Hypothalamus (tissue), 51 donors: ENCODE results near the gene ITCH.
A peak's percentile ranks its signal among the peaks of the same experiment; 100 is the strongest.
"Not testable (repeated sequence)": the region's sequence is repeated elsewhere in the genome, so short reads cannot be mapped to it uniquely, and the experiment has no call there.

Experiments used
- DNase-seq, 51 donors: peaks; one replicate each; lab custom pipeline; 2025; lab: John Stamatoyannopoulos, UW

Gene ITCH

DNA sequence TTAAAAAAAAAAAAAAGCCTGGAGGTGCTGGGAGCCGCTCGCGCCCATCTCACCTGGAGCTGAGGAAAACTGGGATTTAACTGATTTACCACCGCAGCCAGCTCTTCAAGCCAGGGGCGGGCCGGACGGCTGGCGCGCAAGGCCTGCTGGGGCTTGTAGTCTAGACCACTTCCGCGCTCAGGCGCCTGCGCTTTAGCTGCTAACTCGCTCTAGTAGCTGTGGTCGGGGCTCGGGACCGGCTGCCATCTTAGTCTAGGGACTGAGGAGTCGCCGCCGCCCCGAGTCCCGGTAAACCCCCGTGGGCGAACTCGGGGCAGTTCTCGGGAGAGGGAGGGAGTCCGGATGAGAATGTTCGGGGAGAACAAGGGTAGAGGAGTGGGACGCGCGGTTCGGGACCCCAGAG lies at the start of gene ITCH:
Gene ITCH (plus strand): TSS at position 212 of the 403 bp plus-strand sequence. CDS start 30,539 bp downstream, outside the sequence.
- DNase-seq, result peak; percentile 58 to 97 (median 91)

DNA sequence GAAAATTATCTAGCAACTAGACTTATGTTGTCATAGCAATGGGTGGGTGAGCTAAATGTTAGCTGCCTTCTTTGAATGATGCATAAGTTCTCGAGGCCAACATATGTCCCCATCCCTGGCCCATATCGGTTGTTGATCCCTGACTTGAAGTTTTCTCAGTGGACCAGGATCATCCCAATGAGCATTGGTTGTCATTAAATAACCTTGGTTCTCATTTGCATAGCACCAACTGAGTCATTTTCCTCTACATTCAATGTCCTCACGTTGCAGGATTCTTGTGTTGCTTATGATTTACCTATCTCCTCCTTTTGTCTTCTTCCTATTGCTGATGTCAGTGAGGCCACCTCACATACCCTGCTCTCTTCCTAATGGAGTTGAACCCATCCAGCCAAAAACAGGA lies 47.8 kb upstream of the ITCH start:
- no peak for DNase-seq

DNA sequence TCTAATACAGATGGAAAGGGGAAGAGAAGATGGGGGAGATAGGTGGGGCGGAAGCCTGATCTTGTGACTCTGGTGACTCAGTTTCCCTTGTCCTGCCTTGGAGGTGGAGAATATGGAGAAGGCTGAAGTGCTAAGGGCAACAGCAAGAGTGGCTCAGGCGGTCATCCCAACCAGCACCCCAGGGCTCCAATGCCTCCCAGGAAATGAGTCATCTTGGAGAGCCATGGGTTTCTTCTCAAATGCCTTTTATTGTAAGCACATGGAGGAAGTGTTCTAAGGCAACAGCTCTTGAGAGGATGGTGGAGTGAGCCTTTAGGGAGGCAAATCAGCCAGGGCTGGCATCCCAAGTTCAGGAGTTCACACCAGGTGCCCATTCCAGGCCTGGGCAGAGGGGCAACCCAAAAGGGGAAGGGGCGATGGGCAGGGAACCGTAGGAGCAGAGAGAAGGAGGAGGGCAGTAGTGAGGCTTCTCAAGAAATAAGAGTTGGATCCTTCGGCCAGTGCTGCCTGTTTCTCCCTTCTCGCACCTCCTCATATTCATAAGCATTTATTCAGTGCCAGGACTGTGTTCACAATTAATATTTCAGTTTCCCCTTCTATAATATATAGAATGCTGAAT lies 46.8 kb upstream of the ITCH start:
- DNase-seq, result no peak

DNA sequence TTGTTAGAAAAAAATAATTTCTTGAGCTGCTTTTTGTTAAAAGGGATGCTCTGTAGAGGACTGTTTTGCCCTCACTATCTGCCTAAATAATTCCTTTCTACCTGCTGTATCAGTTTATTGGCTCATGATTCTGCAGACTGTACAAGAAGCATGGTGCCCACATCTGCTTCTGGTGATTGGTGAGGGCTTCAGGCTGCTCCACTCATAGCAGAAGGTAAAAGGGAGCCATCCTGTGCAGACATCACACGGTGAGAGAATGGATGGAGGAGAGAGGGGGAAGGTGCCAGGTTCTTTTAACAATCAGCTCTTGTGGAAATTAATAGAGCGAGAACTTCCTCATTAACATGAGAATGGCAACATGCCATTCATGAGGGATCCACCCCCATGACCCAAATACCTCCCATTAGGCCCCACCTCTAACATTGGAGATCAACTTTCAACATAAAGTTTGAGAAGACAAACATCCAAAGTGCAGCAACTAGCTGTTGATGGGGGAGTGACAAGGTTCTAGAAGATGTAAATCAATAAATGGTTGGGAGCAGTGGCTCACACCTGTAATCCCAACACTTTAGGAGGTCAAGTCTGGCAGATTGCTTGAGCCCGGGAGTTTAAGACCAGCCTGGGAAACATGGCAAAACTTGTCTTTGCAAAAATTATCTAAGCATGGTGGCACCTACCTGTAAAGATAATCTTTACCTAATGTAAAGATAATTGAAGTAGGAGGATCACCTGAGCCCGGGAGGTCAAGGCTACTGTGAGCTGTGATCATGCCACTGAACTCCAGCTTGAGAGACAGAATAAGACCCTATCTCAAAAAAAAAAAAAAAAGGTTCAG lies 44.2 kb upstream of the ITCH start:
- no peak for DNase-seq

DNA sequence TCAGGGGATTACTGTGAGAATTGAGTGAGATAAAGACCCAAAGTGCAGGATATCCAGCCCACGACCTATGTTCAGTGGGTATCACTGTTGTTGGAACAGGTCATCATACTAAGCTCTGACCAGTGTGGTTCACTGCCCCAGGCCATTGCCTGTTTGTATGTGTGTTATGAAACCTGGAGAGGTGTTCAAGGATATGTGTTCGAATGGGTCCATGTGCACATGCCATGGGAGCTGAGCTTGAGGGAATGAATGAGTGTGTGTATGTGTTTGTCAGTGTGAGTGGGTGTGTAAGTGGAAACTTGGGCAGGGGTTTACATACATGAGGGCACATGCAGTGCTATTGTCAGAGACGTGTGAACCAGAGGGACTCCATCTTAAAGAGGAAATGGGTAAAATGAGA lies 42.2 kb upstream of the ITCH start:
- no peak for DNase-seq

DNA sequence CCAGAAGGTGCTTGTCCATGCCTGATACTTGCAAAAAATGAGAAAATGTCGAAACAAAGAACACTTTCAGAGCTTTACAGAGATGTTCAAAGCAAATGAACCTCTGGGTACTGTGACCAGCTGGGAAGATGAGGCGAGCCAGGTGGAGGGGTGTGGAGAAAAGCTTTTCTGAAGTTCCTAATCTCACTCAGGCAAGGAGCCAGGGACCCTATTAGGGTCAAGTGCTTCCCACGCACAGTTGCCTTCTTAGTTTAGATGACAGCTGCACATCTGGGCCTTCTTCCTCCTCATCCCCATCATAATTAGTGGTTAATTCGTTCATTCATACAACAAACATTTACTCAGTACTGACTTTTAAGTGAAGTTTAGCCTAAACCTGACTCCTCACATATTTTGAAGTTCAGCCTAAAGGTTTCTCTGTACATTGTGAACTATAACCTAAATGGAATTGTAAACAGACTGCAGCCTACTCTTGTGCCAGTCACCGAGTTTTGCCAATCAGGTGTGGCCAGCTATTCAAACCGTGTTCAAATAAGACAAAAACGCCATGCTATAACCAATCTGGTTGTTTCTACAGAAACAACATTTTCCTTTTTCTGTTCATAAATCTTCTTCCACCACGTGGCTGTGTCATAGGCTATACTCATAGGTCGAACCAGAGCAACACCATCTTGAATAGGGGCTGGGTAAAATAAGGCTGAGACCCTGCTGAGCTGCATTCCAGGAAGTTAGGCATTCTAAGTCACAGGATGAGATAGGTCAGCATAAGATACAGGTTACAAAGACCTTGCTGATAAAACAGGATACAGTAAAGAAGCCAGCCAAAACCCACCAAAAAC lies 40.6 kb upstream of the ITCH start:
- no peak for DNase-seq

DNA sequence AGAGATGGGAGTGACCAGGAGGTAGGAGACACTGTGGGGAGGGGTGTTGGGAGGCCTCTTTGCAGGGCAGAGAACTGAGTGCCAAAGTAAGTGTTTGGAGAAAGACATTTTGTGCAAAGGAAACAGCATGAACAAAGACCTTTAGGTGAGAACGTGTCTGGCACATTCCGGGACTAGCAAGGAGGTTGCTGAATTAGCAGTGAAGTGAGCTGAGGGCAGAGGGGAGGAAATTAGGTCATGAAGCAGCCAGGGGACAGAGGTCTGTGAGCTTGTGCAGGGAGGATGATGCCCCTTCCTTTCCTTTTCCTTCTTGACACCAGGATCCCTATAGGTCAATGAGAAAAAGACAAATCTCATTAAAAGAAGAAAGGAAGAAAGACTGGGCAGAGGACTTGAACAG lies 38.5 kb upstream of the ITCH start:
- no peak for DNase-seq

DNA sequence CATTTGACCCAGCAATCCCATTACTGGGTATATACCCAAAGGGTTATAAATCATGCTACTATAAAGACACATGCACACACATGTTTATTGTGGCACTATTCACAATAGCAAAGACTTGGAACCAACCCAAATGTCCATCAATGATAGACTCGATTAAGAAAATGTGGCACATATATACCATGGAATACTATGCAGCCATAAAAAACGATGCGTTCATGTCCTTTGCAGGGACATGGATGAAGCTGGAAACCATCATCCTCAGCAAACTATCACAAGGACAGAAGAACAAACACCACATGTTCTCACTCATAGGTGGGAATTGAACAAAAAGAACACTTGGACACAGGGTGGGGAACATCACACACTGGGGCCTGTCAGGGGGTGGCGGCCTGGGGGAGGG lies 34.9 kb upstream of the ITCH start:
- DNase-seq, result not testable (repeated sequence)

DNA sequence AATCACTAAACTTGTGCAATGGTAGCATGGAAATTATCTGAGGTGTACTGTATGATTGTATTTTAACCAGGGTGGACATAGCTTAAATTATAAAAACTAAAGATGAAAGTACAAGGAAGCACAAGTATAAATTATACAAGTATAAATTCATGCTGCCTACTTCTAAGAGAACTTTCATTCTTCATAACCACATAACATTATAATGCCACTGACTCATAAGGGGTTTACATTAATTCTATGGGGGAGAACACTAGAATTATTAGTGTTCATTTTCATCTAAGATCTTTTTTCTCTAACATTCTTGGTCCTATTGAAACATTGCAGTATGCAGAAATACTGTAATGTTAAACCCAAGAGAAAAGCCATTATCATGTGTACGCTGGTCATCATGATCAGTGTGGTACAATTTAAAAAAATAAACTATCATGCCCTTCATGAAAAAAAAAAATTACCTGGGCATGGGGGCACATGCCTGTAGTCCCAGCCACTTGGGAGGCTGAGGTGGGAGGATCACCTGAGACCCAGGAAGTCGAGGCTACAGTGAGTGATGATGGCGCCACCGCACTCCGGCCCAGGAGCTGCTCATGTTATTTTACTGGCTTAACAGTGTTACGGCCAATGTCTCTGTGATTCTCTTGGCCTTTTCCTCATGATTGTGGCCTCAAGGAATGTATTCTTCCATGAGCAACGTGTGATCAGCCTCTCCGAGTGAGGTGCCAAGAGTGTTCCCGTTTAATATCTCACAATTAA lies 34.0 kb upstream of the ITCH start:
- no peak for DNase-seq

DNA sequence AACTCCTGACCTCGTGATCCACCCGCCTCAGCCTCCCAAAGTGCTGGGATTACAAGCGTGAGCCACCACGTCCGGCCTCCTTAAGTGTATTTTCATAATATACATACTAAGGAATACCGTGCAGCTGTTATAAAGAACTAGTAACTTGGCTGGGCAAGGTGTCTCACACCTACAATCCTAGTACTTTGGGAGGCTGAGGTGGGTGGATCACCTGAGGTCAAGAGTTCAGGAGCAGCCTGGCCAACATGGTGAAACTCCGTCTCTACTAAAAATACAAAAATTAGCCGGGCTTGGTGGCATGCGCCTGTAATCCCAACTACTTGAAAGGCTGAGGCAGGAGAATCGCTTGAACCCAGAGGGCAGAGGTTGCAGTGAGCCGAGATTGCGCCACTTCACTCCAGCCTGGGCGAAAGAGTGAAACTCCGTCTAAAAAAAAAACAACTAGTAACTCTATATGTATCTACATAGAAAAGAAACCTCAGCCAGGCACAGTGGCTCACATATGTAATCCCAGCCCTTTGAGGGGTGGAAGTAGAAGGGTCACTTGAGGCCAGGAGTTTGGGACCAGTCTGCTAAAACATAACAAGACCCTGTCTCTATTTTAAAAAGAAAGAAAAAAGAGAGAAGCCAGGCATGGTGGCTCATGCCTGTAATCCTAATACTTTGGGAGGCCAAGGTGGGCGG lies 32.1 kb upstream of the ITCH start:
- DNase-seq, result not testable (repeated sequence)

DNA sequence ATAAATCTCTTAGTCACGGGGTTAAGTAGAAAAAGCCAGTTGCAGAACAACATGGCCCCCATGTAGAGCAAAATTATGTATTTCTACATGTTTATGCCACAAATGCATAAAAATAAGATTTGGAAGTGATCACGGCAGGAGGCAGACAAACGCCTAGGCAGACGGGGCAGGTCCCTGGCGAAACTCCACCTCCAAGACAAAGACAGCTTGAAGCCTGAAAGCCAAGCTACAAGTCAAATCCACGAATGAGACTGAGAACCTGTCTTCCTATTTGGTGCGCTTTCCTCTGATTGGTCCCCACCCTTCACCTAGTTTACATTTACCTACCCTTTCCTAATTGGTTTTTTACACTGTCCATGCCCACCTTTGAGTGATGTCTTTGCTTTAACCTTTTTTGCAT lies 31.2 kb upstream of the ITCH start:
- no peak for DNase-seq

DNA sequence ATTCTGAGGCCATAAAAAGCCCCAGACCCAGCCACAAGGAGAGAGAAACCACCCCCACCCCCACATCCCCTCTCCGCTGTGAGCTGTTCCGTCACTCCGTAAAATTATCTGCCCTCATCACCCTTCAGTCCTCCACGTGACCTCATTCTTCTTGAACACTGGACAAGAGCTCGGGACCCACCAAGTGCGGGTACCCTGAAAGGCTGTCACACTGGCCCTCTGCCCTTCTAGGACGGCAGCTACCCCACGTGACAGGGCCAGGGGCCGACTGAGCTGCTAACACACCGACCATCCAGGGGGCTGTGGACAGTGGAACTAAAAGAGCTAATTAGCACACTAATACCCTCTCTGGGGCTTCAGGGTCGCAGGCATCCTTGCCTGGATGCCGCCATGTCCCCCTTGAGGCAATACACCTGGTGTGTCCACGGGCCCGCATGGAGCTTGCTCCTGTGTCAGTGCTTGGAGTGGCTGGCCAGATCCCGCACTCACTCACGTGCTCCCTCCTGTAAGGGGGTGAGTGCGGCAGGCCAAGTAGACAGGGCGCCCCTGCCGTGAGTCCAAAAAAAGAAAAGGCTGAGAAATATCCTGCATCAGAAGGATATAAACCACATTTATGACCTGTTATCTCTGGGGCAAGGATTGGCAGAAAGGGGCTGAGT lies 30.7 kb upstream of the ITCH start:
- no peak for DNase-seq

DNA sequence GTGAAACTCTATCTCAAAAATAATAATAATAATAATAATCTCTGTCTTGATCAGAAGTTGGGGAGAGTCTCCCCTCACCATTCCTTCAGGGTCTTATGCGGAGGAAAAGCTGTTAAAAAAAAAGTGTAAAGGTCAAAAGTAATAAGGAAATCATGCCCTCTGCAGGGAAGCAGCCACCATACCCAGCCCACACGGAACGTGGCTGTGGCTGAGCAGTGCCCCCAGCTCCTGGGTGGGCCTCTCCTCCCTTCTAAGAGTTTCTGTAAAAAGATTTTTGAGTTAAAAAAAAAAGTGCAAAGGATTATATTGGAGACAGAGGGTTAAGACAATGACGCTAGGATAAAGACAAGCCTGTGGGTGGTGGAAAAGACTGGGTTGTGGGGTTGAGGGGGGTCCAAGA lies 29.3 kb upstream of the ITCH start:
- DNase-seq, result peak in 1 of 51 donors; percentile 13

DNA sequence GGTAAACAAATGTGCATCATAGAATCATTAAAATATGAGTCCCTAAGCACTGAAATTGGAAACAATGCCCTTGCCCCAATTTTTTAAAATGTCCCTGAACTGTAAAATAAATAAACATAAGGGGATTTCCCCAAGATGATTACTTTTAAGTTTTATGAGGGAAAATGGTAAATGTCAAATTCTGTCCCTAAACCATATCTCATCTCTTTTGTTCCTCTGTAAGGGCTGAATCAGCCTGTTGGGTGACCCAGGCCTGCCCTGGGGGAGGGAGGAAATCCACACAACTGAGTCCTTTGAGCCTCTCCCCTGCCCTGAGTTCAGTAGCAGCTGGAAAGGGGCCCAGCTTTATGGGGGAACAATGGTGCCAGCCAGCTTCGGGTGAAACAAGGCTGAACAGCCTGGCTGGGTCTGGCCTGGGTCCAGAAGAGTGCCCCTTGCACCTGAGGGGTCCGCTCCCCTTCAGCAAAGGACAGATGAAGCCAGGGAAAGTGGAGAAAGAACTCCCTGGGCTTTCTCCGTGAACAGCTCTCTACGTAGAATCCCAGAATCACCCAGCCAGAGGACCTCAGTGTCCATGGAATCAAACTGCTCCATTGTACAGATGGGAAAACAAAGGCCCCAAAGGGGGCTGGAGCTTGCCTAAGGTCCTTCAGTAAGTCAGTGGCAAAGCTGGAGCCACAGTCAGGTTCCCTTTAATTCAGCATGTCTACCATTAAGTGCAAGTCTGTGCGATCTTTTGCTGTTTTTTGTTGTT lies 28.2 kb upstream of the ITCH start:
- peak; percentile 4 to 93 (median 74) for DNase-seq

DNA sequence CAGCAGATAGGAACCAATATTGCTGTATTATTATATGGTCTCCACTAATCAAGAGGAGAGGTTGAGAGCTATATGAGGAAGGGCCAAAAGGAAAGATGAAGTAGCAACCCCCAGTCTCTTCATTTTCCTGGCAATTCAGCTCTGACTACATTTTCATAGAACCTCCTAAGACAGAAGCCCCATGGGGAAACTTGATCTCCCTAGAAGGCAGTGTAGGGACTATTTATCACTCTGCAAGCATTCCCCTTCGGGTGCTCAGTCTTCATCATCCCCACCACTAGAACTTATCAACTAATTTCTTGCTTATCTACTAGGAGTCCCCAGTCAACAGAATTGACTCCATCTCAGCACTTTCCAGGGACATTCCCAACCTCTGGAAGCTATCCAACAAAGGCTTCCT lies 25.5 kb upstream of the ITCH start:
- DNase-seq, result peak in 1 of 51 donors; percentile 5

DNA sequence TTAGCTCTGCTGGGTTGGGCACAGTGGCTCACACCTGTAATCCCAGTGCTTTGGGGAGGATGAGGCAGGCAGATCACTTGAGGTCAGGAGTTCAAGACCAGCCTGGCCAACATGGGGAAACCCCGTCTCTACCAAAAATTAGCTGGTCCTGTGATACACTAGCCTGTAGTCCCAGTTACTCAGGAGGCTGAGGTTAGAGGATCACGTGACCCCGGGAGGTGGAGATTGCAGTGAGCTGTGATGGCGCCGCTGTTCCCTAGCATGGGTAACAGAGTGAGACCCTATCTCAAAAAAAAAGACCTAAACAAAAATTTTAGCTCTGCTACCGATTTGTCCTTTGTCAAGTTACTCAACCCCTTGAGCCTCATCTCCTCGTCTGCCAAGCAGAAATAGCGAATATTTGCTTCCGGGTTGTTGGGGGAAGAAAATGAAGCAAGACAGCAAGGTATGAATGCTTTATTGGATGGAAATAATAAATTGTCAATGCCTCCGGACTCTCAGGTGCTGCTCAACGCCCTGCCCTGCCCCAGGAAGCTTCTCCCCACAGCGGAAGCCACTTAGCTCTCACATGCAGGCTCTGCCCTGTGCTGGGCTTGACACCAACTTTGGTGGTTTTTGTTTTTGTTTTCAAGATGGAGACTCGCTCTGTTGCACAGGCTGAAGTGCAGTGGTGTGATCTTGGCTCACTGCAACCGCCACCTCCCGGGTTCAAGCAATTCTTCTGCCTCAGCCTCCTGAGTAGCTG lies 24.9 kb upstream of the ITCH start:
- no peak for DNase-seq

DNA sequence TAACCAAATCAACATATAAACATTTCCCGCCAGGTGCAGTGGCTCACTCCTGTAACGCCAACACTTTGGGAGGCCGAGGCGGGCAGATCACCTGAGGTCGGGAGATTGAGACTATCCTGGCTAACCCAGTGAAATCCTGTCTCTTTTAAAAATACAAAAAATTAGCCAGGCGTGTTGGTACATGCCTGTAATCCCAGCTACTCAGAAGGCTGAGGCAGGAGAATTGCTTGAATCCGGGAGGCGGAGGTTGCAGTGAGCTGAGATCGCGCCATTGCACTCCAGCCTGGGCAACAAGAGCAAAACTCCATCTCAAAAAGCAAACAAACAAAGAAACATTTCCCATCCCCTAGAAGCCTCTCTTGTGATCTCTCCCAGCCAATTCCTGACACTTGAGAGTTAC lies 22.3 kb upstream of the ITCH start:
- DNase-seq, result not testable (repeated sequence)

DNA sequence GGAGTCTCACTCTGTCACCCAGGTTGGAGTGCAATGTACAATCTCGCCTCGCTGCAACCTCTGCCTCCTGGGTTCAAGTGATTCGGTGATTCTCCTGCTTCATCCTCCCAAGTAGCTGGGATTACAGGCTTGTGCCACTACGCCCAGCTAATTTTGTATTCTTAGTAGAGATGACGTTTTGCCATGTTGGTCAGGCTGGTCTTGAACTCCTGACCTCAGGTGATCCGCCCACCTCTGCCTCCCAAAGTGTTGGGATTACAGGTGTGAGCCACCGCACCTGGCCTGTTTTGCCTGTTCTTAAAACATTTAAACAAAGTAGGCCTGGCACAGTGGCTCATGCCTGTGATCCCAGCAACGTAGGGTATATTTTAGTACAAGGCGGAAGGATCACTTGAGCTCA lies 21.9 kb upstream of the ITCH start:
- DNase-seq, result not testable (repeated sequence)
